Measurements from ENCODE around the gene UBE2Q2.
"Not testable (repeated sequence)": the region's sequence is repeated elsewhere in the genome, so short reads cannot be mapped to it uniquely, and the experiment has no call there.

UBE2Q2 gene

DNA sequence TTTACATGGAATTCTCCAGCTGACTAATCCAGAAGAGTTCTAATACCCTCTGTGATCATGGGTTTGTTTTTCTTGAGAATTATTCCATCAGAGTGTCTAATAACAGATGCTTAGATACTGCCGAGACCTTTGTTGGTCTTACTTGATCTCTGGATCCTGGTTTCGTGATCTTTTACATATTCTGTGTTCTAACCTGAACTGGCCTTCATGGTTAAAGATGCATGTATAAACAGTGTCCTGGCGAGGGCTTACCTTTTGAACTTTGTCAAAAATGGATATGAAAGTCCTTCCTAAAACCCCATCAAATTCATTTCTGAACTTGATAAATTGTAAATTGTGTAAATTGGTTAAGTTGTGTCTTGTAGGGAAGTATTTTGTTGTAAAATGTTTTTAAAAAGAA is 24.8 kb downstream of the UBE2Q2 start:
- Histone ChIP-seq H3K4me1 (ENCODE audit: insufficient read depth, poor library complexity, severe bottlenecking) (peaks cover 2% of the 10 kb centered on the region), H3K9me3 (ENCODE audit: severe bottlenecking) (no peaks in the 10 kb centered on the region), H3K4me3 (ENCODE audit: severe bottlenecking) (no peak overlapping the region), H3K36me3 (ENCODE audit: low read depth) (peaks cover 49% of the 10 kb centered on the region), H3K27ac (ENCODE audit: poor library complexity, severe bottlenecking) (no peak overlapping the region), H3K27me3 (ENCODE audit: insufficient read depth, poor library complexity, severe bottlenecking) (no peaks in the 10 kb centered on the region)
- TF ChIP-seq, protein P1, sequence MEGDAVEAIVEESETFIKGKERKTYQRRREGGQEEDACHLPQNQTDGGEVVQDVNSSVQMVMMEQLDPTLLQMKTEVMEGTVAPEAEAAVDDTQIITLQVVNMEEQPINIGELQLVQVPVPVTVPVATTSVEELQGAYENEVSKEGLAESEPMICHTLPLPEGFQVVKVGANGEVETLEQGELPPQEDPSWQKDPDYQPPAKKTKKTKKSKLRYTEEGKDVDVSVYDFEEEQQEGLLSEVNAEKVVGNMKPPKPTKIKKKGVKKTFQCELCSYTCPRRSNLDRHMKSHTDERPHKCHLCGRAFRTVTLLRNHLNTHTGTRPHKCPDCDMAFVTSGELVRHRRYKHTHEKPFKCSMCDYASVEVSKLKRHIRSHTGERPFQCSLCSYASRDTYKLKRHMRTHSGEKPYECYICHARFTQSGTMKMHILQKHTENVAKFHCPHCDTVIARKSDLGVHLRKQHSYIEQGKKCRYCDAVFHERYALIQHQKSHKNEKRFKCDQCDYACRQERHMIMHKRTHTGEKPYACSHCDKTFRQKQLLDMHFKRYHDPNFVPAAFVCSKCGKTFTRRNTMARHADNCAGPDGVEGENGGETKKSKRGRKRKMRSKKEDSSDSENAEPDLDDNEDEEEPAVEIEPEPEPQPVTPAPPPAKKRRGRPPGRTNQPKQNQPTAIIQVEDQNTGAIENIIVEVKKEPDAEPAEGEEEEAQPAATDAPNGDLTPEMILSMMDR (IDR thresholded peaks at IDR 0.05; ENCODE audit: poor library complexity, severe bottlenecking), result no peak
- DNase-seq (ENCODE audit: low spot score), result no peak
- no peak for ATAC-seq (ENCODE audit: low read depth)

DNA sequence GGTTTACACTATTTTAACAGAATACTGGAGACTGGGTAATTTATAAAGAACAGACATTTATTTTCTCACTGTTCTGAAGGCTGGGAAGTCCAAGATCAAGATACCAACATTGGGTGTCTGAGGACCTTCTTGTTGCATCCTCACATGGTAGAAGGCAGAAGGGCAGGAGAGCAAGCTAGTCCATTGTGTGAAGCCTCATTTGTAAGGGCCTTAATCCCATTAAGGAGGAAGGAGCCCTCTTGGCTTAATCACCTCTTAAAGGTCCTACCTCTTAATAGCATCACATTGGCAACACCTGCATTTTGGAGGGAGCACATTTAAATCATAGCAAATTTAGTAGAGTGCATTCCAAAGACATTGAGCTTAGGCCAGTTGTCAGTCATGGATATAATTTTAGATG is 26.2 kb downstream of the UBE2Q2 start:
- peaks cover 2% of the 10 kb centered on the region for H3K4me1 ChIP-seq (ENCODE audit: insufficient read depth, poor library complexity, severe bottlenecking)
- H3K27ac ChIP-seq (ENCODE audit: poor library complexity, severe bottlenecking), result no peak overlapping the region
- H3K36me3 ChIP-seq (ENCODE audit: low read depth), result peaks cover 59% of the 10 kb centered on the region
- H3K9me3 ChIP-seq (ENCODE audit: severe bottlenecking), result no peaks in the 10 kb centered on the region
- no peak for DNase-seq (ENCODE audit: low spot score)
- H3K4me3 ChIP-seq (ENCODE audit: severe bottlenecking), result no peak overlapping the region
- no peak for ATAC-seq (ENCODE audit: low read depth)
- TF ChIP-seq, protein P1 (IDR thresholded peaks at IDR 0.05; ENCODE audit: poor library complexity, severe bottlenecking), result no peak
- H3K27me3 ChIP-seq (ENCODE audit: insufficient read depth, poor library complexity, severe bottlenecking), result no peaks in the 10 kb centered on the region

DNA sequence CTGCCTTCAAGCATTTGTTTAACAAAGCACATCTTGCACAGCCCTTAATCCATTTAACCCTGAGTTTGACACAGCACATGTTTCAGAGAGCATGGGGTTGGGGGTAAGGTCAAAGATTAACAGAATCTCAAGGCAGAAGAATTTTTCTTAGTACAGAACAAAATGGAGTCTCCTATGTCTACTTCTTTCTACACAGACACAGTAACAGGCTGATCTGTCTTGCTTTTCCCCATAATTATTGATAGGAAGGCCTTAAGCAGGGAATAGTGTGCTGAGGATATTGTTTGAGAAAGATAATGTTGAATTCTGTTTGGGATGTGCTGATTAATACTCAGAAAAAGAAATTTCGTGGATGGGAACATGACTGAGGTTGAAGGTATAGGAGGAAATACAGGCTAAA is 28.3 kb downstream of the UBE2Q2 start:
- not testable (repeated sequence) for H3K4me3 ChIP-seq (ENCODE audit: severe bottlenecking); ATAC-seq (ENCODE audit: low read depth); H3K27me3 ChIP-seq (ENCODE audit: insufficient read depth, poor library complexity, severe bottlenecking); H3K9me3 ChIP-seq (ENCODE audit: severe bottlenecking); H3K4me1 ChIP-seq (ENCODE audit: insufficient read depth, poor library complexity, severe bottlenecking); DNase-seq (ENCODE audit: low spot score); H3K27ac ChIP-seq (ENCODE audit: poor library complexity, severe bottlenecking)
- H3K36me3 ChIP-seq (ENCODE audit: low read depth), result peaks cover 70% of the 10 kb centered on the region

DNA sequence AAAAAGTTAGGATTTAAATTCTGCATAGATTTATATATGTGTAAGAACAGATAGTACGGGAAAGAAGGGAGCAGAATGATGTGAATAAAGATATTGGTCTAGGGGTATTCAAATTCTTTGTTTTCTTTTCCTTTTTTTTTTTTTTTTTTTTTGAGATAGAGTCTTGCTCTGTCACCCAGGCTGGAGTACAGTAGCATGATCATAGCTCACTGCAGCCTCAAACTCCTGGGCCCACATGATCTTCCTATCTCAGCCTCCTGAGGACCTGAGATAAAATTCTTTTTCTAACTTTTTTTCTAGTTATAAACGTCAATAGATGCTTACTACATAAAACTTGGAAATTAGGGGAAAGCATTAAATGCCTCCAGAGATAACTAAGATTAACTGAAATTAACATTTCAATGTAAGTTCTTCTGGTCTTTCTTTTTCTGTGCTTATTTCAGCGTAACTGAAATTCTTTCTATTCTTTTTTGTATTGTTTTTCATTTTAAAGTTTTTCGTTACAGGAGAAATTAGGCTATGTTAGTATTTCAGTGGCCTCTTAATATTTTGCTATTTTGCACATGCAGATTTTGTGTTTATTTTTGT is 29.2 kb downstream of the UBE2Q2 start:
- ATAC-seq (ENCODE audit: low read depth), result no peak
- no peaks in the 10 kb centered on the region for H3K9me3 ChIP-seq (ENCODE audit: severe bottlenecking)
- H3K4me3 ChIP-seq (ENCODE audit: severe bottlenecking), result no peak overlapping the region
- H3K27me3 ChIP-seq (ENCODE audit: insufficient read depth, poor library complexity, severe bottlenecking), result no peaks in the 10 kb centered on the region
- H3K27ac ChIP-seq (ENCODE audit: poor library complexity, severe bottlenecking), result no peak overlapping the region
- H3K36me3 ChIP-seq (ENCODE audit: low read depth), result peaks cover 74% of the 10 kb centered on the region
- no peak for DNase-seq (ENCODE audit: low spot score)
- H3K4me1 ChIP-seq (ENCODE audit: insufficient read depth, poor library complexity, severe bottlenecking), result no peaks in the 10 kb centered on the region
- TF ChIP-seq, protein P1 (IDR thresholded peaks at IDR 0.05; ENCODE audit: poor library complexity, severe bottlenecking), result no peak

DNA sequence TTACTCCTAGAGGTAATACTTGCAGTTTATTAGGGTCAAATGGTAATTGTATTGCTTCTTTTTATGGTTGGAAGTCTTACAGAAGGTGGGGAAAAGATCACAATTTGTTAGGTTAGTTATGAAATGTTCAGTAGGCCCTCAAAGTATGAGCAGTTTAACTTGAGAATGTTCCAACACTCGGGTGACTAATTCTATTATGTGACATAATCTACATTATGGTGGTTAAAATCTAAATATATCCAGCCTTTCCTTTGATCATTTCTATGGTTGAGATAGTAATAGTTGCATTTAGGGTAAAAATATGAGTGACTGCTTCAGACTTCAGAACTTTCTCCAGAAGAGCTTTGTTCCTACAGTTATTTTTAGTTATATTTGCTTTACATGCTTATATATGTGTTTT is 40.8 kb downstream of the UBE2Q2 start:
- no peaks in the 10 kb centered on the region for H3K9me3 ChIP-seq (ENCODE audit: severe bottlenecking)
- H3K36me3 ChIP-seq (ENCODE audit: low read depth), result peaks cover 71% of the 10 kb centered on the region
- TF ChIP-seq, protein P1 (IDR thresholded peaks at IDR 0.05; ENCODE audit: poor library complexity, severe bottlenecking), result no peak

More for the DNA sequence above, 40.8 kb downstream of the UBE2Q2 start:
- DNase-seq (ENCODE audit: low spot score) (no peak), ATAC-seq (ENCODE audit: low read depth) (no peak)
- no peak overlapping the region for H3K4me3 ChIP-seq (ENCODE audit: severe bottlenecking)
- no peaks in the 10 kb centered on the region for H3K4me1 ChIP-seq (ENCODE audit: insufficient read depth, poor library complexity, severe bottlenecking)
- no peak overlapping the region for H3K27ac ChIP-seq (ENCODE audit: poor library complexity, severe bottlenecking)
- H3K27me3 ChIP-seq (ENCODE audit: insufficient read depth, poor library complexity, severe bottlenecking), result no peaks in the 10 kb centered on the region

All from RWPE2 (cell line).